ENCODE data around the gene SDK1. TPM values are rescaled to one million over a fixed set of nuclear protein-coding genes. Genes with fewer than 3 reads are reported as not detected.

SDK1 gene
- total and polyA plus RNA-seq, 2 experiments from 2014 or later, result not detected

- WGBS, 2 experiments (ENCODE audit: low coverage in 1 of 2, low lambda C conversion rate in 2 of 2, missing lambda C conversion rate in 2 of 2), result 27 to 30% methylated on average over 1 of the region's 1 CpG
- no peaks in the 10 kb centered on the region for H3K4me1 ChIP-seq (ENCODE audit: insufficient read depth)
- no peaks in the 10 kb centered on the region for H4K20me1 ChIP-seq (ENCODE audit: insufficient read depth)
- no peak overlapping the region for H2AFZ ChIP-seq
- TF ChIP-seq EZH2phosphoT487 (IDR thresholded peaks at IDR 0.05; ENCODE audit: insufficient read depth, low read depth) (no peak), EZH2 (IDR thresholded peaks at IDR 0.05; ENCODE audit: insufficient read depth, poor library complexity, severe bottlenecking) (no peak)
- no peak overlapping the region for H3K4me2 ChIP-seq (ENCODE audit: unreplicated experiment)
- in situ Hi-C loops (cut with MboI), result no loop called here
- no peaks in the 10 kb centered on the region for H3F3A ChIP-seq (ENCODE audit: insufficient read depth)
- H3K9ac ChIP-seq, result no peak overlapping the region
- no peak for DNase-seq
- H3K27ac ChIP-seq, result no peak overlapping the region
- H3K36me3 ChIP-seq (ENCODE audit: low read depth), result no peaks in the 10 kb centered on the region
- no peaks in the 10 kb centered on the region for H3K79me2 ChIP-seq (ENCODE audit: insufficient read depth)
- no peak overlapping the region for H3K4me3 ChIP-seq
- H3K9me3 ChIP-seq (ENCODE audit: low read depth), result no peaks in the 10 kb centered on the region
- no peaks in the 10 kb centered on the region for H3K27me3 ChIP-seq (replicated peaks; ENCODE audit: insufficient read depth)
- no peaks in the 10 kb centered on the region for H3K9me2 ChIP-seq (ENCODE audit: insufficient read depth)
Measured at GRCh38 chr7:3367261-3367660, 66.2 kb downstream of the SDK1 start.

GRCh38 chr7:3370068-3370830 is 69.2 kb downstream of the SDK1 start:
- DNase-seq, result no peak

GRCh38 chr7:3370921-3371320 is 69.9 kb downstream of the SDK1 start:
- no peak overlapping the region for H3K4me2 ChIP-seq (ENCODE audit: unreplicated experiment)
- H2AFZ ChIP-seq, result no peak overlapping the region
- H3K27ac ChIP-seq, result no peak overlapping the region
- in situ Hi-C loops (cut with MboI), result no loop called here
- H3K36me3 ChIP-seq (ENCODE audit: low read depth), result no peaks in the 10 kb centered on the region
- H3K9ac ChIP-seq, result no peak overlapping the region
- WGBS, 2 experiments (ENCODE audit: low coverage in 1 of 2, low lambda C conversion rate in 2 of 2, missing lambda C conversion rate in 2 of 2), result 73 to 78% methylated on average over 7 of the region's 7 CpGs
- TF ChIP-seq EZH2phosphoT487 (IDR thresholded peaks at IDR 0.05; ENCODE audit: insufficient read depth, low read depth), result no peak
- no peak for TF ChIP-seq EZH2 (IDR thresholded peaks at IDR 0.05; ENCODE audit: insufficient read depth, poor library complexity, severe bottlenecking)
- H3F3A ChIP-seq (ENCODE audit: insufficient read depth), result no peaks in the 10 kb centered on the region
- no peaks in the 10 kb centered on the region for H3K9me2 ChIP-seq (ENCODE audit: insufficient read depth)
- DNase-seq, result no peak
- no peaks in the 10 kb centered on the region for H3K27me3 ChIP-seq (replicated peaks; ENCODE audit: insufficient read depth)
- no peak overlapping the region for H3K4me3 ChIP-seq
- no peaks in the 10 kb centered on the region for H4K20me1 ChIP-seq (ENCODE audit: insufficient read depth)
- H3K9me3 ChIP-seq (ENCODE audit: low read depth), result no peaks in the 10 kb centered on the region
- no peaks in the 10 kb centered on the region for H3K79me2 ChIP-seq (ENCODE audit: insufficient read depth)
- H3K4me1 ChIP-seq (ENCODE audit: insufficient read depth), result no peaks in the 10 kb centered on the region

More at GRCh38 chr7:3370068-3370830, 69.2 kb downstream of the SDK1 start:
- 56 to 62% methylated on average over 9 of the region's 9 CpGs for WGBS, 2 experiments (ENCODE audit: low coverage in 1 of 2, low lambda C conversion rate in 2 of 2, missing lambda C conversion rate in 2 of 2)
- no peaks in the 10 kb centered on the region for H3K36me3 ChIP-seq (ENCODE audit: low read depth)
- H3K27ac ChIP-seq, result no peak overlapping the region
- H3K9me3 ChIP-seq (ENCODE audit: low read depth), result no peaks in the 10 kb centered on the region
- H4K20me1 ChIP-seq (ENCODE audit: insufficient read depth), result no peaks in the 10 kb centered on the region
- H3F3A ChIP-seq (ENCODE audit: insufficient read depth), result no peaks in the 10 kb centered on the region
- H3K9me2 ChIP-seq (ENCODE audit: insufficient read depth), result no peaks in the 10 kb centered on the region
- no peak overlapping the region for H2AFZ ChIP-seq
- no peak overlapping the region for H3K4me2 ChIP-seq (ENCODE audit: unreplicated experiment)
- H3K9ac ChIP-seq, result no peak overlapping the region
- H3K4me1 ChIP-seq (ENCODE audit: insufficient read depth), result no peaks in the 10 kb centered on the region
- no peaks in the 10 kb centered on the region for H3K27me3 ChIP-seq (replicated peaks; ENCODE audit: insufficient read depth)
- no peak overlapping the region for H3K4me3 ChIP-seq
- in situ Hi-C loops (cut with MboI), result no loop called here
- no peaks in the 10 kb centered on the region for H3K79me2 ChIP-seq (ENCODE audit: insufficient read depth)
- no peak for TF ChIP-seq EZH2phosphoT487 (IDR thresholded peaks at IDR 0.05; ENCODE audit: insufficient read depth, low read depth)
- TF ChIP-seq EZH2 (IDR thresholded peaks at IDR 0.05; ENCODE audit: insufficient read depth, poor library complexity, severe bottlenecking), result no peak

- 13 to 16% methylated on average over 4 of the region's 4 CpGs for WGBS, 2 experiments (ENCODE audit: low coverage in 1 of 2, low lambda C conversion rate in 2 of 2, missing lambda C conversion rate in 2 of 2)
- in situ Hi-C loops (cut with MboI), result no loop called here
- H3K4me3 ChIP-seq, result no peak overlapping the region
- no peaks in the 10 kb centered on the region for H3F3A ChIP-seq (ENCODE audit: insufficient read depth)
- no peaks in the 10 kb centered on the region for H3K4me1 ChIP-seq (ENCODE audit: insufficient read depth)
- no peak overlapping the region for H3K9ac ChIP-seq
- DNase-seq, result no peak
- no peaks in the 10 kb centered on the region for H3K9me3 ChIP-seq (ENCODE audit: low read depth)
- no peak overlapping the region for H2AFZ ChIP-seq
- no peaks in the 10 kb centered on the region for H3K9me2 ChIP-seq (ENCODE audit: insufficient read depth)
- no peaks in the 10 kb centered on the region for H4K20me1 ChIP-seq (ENCODE audit: insufficient read depth)
- no peak overlapping the region for H3K27ac ChIP-seq
- no peak for TF ChIP-seq EZH2phosphoT487 (IDR thresholded peaks at IDR 0.05; ENCODE audit: insufficient read depth, low read depth)
- no peak for TF ChIP-seq EZH2 (IDR thresholded peaks at IDR 0.05; ENCODE audit: insufficient read depth, poor library complexity, severe bottlenecking)
- no peaks in the 10 kb centered on the region for H3K36me3 ChIP-seq (ENCODE audit: low read depth)
- H3K4me2 ChIP-seq (ENCODE audit: unreplicated experiment), result no peak overlapping the region
- no peaks in the 10 kb centered on the region for H3K79me2 ChIP-seq (ENCODE audit: insufficient read depth)
- no peaks in the 10 kb centered on the region for H3K27me3 ChIP-seq (replicated peaks; ENCODE audit: insufficient read depth)
Measured at GRCh38 chr7:3371601-3372000, 70.5 kb downstream of the SDK1 start.

All from GM23248 (cell line).